Measurements from ENCODE around the gene SNAPIN. TPM values are rescaled to one million over a fixed set of nuclear protein-coding genes. Genes with fewer than 3 reads are reported as not detected.

The SNAPIN gene
- total RNA-seq, 1 experiment from 2014 or later = 29.0 TPM

- Mint-ChIP-seq H3K4me1 (peaks cover 8 to 19% of the 10 kb centered on the region in 2 experiments; a peak in 3 of 4 replicates), H3K27me3 (ENCODE audit: low read depth) (no peaks in the 10 kb centered on the region), H3K4me3 (0 out of 5 replicates have a peak overlapping the region, but pooled peaks of 1 of the 2 experiments have one; percentile 1), H3K9me3 (no peaks in the 10 kb centered on the region), H3K27ac (peak overlapping the region in 1 of 3 experiments; percentile 11; a peak in 1 of 7 replicates), H3K36me3 (ENCODE audit: insufficient read depth in 1 of 3, low read depth in 3 of 3) (peaks cover 4 to 26% (median 25%) of the 10 kb centered on the region in 3 experiments; a peak in 5 of 7 replicates)
- H2BK20ac ChIP-seq (ENCODE audit: low read depth, low read length, poor library complexity, severe bottlenecking) = no peak overlapping the region
- no peak for TF ChIP-seq CTCF (conservative IDR thresholded peaks at IDR 0.05)
- H2BK15ac ChIP-seq (ENCODE audit: low read depth, low read length) = no peak overlapping the region
- no peak overlapping the region for H3K9ac ChIP-seq (ENCODE audit: extremely low read depth, insufficient read length, low read length)
- no peak overlapping the region for H3K27ac ChIP-seq (ENCODE audit: insufficient read length, low read depth, low read length)
- H4K8ac ChIP-seq (replicated peaks; ENCODE audit: insufficient read length, low read depth, low read length) = no peak overlapping the region
- H3K23me2 ChIP-seq (ENCODE audit: insufficient read length, low read depth, low read length, poor library complexity, severe bottlenecking) = no peaks in the 10 kb centered on the region
- H2AFZ ChIP-seq (ENCODE audit: low read length) = no peak overlapping the region
- H3K4me2 ChIP-seq (ENCODE audit: insufficient read depth, insufficient read length, low read length) = no peak overlapping the region
- no peak overlapping the region for H3K56ac ChIP-seq (ENCODE audit: insufficient read length, low read depth, low read length)
- H3K18ac ChIP-seq (ENCODE audit: insufficient read length, low read depth, low read length) = no peak overlapping the region
- no peaks in the 10 kb centered on the region for H4K20me1 ChIP-seq (ENCODE audit: control insufficient read depth, insufficient read depth, insufficient read length)
- no peak overlapping the region for H4K91ac ChIP-seq (ENCODE audit: insufficient read length, low read depth, low read length)
- H2AK5ac ChIP-seq (ENCODE audit: insufficient read length, low read length) = no peak overlapping the region
- H3K4ac ChIP-seq (ENCODE audit: low read depth, low read length) = no peak overlapping the region
- no peaks in the 10 kb centered on the region for H3K4me1 ChIP-seq (ENCODE audit: insufficient read depth, low read length)
- no peaks in the 10 kb centered on the region for H3K79me2 ChIP-seq (ENCODE audit: insufficient read depth, low read length)
- no peak for DNase-seq
- no peaks in the 10 kb centered on the region for H3K9me3 ChIP-seq (ENCODE audit: control insufficient read depth, low read depth, low read length)
- no CpG with 5 or more reads among the region's 18 CpGs for WGBS (ENCODE audit: extremely low coverage, insufficient read length, low lambda C conversion rate)
- no peak overlapping the region for H2BK5ac ChIP-seq (ENCODE audit: insufficient read length, low read length)
- no peaks in the 10 kb centered on the region for H3K79me1 ChIP-seq (ENCODE audit: insufficient read depth, low read depth, low read length, poor library complexity, severe bottlenecking)
- no peaks in the 10 kb centered on the region for H3K27me3 ChIP-seq (ENCODE audit: insufficient read depth, low read length)
- no peak overlapping the region for H4K5ac ChIP-seq (ENCODE audit: insufficient read length, low read depth, low read length)
- H2BK12ac ChIP-seq (ENCODE audit: insufficient read length, low read depth, low read length) = no peak overlapping the region
- no peak overlapping the region for H2BK120ac ChIP-seq (ENCODE audit: low read depth, low read length, poor library complexity, severe bottlenecking)
- no peak overlapping the region for H3K14ac ChIP-seq (ENCODE audit: insufficient read depth, low read length)
- no peak overlapping the region for H3T11ph ChIP-seq (ENCODE audit: low read length)
- H3K23ac ChIP-seq (ENCODE audit: insufficient read length, low read depth, low read length) = no peak overlapping the region
These were observed 30.3 kb downstream of the SNAPIN start for GRCh38 chr1:153688736-153689328.

Measured in H9 (cell line).